CD4-positive, alpha-beta T cell treated with Interleukin-4 for 4 hours (primary cell): ENCODE data around the gene STAG2.

Experiments
- DNase-seq: peaks from one replicate; pipeline ENCODE4 v3.0.0-alpha.2; 2020

STAG2 gene

GRCh38 chrX:123976706-123977316 is 15.3 kb downstream of the STAG2 start:
- peak; percentile 17 for DNase-seq

GRCh38 chrX:123983240-123983639 is 21.7 kb downstream of the STAG2 start:
- DNase-seq = no peak

DNA sequence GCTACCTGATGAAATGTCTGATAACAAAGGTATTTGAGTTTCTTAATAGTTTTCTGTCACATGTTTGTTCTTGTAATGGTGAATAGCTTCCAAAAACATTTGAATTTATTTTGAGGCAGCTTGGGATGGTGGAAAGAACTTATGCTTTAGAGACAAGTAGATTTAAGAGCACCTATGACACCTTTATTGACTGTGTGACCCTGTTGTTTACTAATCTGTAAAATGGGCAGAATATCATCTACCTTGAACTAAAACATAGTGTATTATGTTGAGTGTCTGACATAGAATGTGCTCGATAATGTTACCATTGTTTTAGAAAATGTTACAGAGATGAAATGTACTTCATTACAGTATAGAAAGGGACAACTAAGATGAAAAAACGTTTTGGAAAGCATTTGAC is 24.9 kb downstream of the STAG2 start:
- no peak for DNase-seq

DNA sequence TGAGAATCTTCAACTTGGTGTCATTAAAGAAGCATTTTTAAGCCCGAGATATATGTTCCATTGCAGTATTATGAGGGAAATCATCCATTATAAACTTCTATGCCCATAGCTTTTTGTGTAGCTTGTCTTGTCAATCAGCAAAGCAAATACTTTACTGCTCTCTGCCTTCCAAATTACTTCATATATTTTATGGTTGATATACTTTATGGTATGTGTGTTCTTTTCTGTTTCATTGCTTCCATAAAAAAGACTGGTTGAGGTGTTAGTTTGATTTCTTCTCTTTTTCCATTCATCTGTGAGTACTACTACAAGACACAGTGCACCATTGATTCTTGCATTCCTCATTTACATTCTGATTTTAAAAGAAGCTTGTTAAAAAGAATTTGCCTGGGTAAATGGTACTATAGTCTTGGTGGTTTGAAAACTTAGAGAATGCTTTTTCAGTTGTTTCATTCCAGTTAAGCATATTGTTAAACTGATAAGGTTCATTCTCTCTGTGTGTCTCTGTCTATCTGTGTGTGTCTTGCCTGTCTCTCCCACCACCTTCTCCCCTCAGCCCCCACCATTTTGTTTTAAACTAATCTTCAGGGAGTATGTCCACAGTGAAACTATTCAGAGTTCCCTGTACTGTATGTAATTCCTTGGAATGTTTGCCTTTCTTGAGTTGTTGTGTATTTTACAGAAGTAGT is 27.1 kb downstream of the STAG2 start:
- DNase-seq = no peak

GRCh38 chrX:123989235-123989634 is 27.7 kb downstream of the STAG2 start:
- DNase-seq = no peak

DNA sequence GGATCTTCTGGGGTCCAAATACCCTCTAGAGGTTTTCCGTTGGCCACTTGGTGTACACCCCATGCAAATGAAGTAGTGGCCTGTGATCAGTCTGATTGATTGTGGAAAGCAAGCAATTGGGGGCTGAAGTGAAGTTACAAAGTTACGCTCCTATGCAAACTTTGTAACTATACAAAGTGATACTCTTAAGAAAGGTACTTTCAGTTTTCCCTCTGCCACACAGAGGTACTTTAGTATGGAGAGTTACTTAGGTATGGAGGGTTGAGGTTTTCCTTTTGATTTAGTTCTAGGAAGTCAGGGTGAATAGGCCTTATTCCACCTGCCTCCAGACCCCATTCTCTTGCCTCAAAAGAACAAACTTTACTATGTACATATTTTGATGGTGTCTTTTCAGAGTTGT is 28.7 kb downstream of the STAG2 start:
- no peak for DNase-seq

DNA sequence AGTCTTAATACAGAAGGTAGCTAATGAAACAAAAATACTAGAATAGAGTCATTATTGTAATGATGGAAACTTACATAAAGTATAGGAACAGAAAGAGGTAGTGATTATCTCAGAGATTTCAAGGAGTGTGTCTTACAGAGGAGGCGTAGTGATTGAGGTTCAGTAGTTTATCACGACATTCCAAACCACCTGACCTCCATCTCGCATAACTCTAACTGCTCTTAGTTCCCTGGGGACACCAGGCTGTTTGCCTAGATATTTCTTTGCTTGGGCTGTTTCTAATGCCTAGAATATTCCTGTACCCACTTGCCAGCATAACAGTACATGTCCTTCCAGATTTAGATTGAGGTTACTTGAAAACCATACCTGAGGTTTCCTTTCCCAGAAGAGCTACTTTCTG is 29.1 kb downstream of the STAG2 start:
- no peak for DNase-seq

- no peak for DNase-seq
These were observed 31.8 kb downstream of the STAG2 start for GRCh38 chrX:123993326-123993725.

- DNase-seq = no peak
These were observed 32.6 kb downstream of the STAG2 start for GRCh38 chrX:123993904-123994635.

- DNase-seq = no peak
These were observed 33.2 kb downstream of the STAG2 start for GRCh38 chrX:123994730-123995129.

DNA sequence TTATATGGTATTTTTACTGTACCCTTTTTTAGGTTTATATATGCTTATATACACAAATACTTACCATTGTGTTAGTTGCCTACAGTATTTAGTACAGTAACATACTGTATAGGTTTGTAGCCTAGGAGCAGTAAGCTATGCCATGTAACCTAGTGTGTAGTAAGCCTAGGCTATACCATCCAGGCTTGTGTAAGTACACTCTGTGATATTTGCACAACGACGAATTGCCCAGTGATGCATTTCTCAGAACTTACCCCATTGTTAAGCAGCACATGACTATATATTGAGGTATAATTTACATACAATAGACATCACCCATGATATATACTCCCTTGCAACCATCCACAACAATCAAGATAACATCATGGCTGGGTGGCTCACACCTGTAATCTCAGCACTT is 40.1 kb downstream of the STAG2 start:
- DNase-seq = no peak

- no peak for DNase-seq
These were observed 43.7 kb downstream of the STAG2 start for GRCh38 chrX:124005228-124005627.

- no peak for DNase-seq
These were observed 48.7 kb downstream of the STAG2 start for GRCh38 chrX:124010157-124010556.

GRCh38 chrX:124010566-124010965 is 49.1 kb downstream of the STAG2 start:
- DNase-seq = no peak

DNA sequence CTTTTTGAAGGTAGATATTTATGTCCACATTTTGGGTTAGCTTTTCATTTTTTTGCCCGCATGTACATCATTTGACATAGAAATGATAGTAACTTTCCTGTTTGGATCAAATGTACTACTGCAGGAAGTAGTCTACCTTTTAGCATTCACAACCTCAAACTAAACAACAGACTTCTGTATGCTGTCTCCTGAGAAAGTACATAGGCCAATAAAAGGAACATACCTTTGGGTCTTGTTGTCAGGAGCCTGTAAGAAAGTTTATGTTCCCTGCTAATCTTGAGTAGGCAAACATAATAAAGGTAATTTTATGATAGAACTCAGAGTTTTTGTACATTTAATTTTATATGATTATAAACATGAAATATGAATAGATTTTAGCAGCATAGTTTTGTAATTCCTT is 54.2 kb downstream of the STAG2 start:
- no peak for DNase-seq

GRCh38 chrX:124016825-124017224 is 55.3 kb downstream of the STAG2 start:
- DNase-seq = no peak

GRCh38 chrX:124018023-124018422 is 56.5 kb downstream of the STAG2 start:
- no peak for DNase-seq

DNA sequence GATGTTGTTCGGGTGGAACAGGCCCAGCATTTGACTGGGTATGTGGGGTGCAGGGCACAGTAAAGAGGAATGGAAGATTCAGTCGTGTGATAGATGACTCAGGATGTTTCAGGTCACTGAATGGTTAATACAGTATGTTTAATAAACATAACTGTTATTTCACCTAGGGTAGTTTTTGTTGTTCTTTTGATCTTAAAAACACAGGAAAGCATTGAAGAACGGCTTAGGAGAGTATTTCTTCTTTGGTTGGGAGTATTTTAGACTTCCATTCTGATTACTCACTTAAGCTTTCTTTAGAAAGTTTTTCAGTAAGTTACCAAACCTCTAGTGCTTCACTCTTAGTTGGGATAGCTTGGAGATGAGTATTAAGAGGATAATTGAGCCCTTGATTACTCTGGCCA is 62.3 kb downstream of the STAG2 start:
- no peak for DNase-seq

DNA sequence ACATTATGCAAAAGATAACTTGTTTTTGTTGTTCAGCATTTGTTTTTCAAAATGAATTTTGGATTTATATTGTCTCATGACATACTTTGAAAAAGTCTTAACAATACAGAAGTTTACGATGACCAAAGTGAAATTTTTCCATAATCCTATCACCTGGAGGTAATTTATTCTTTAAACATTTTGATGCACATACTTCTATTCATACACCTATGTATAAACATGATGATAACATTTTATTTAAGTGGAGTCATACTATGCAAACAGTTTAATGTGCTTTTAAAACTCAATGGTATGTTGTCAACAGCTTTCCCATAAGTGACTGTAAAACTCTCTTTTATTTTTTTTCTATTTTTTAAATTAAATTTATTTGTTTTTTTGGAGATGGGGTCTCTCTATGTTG is 65.0 kb downstream of the STAG2 start:
- no peak for DNase-seq

- no peak for DNase-seq
These were observed 66.7 kb downstream of the STAG2 start for GRCh38 chrX:124028182-124028581.

DNA sequence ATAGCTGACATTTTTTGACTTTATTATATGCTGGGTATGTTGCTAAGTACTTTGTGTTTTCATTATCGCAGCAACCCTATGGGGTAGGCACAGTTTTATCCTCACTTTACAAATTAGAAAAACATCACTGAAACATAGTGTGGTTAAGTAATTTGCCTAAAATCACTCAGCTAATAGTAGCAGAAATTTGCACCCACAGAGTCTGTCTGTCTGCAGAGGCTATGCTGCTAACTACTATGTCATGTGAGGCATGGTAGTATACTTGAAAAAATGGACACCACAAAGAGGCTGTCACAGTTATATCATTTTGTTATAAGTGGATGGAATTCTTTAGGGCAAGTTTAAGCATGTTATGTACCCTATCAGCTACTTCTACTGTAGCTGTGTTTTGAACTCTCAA is 69.0 kb downstream of the STAG2 start:
- no peak for DNase-seq

DNA sequence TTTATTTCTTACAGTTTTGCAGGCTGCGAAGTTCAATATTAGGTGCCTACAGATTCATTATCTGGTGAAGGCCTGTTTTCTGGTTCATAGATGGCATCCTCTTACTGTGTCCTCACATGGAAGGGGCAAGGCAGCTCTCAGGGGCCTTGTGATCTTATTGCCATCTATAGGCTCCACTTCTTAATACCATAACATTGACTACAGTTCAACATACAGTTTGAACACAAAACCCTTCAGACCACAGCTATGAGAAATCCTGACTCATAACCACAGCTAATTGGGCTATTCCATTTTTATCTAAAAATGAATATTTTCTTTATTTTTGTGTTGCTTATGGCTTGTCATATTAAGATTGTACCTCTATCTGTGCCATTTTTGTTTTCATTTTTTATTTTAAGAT is 72.3 kb downstream of the STAG2 start:
- DNase-seq = no peak

GRCh38 chrX:124035657-124036056 is 74.2 kb downstream of the STAG2 start:
- no peak for DNase-seq

- no peak for DNase-seq
These were observed 80.5 kb downstream of the STAG2 start for GRCh38 chrX:124042042-124042441.
